HG02870 (cell line): ENCODE measurements around the gene TP53.

Experiments
- ATAC-seq: cut with Tn5 transposase; IDR thresholded peaks from one replicate; pipeline ENCODE4 v1.9.1; 2021; ENCODE audit warnings: mild to moderate bottlenecking, moderate library complexity; ENCODE audit not compliant: unreplicated experiment

The TP53 gene

GRCh38 chr17:7687072-7687907 lies at the start of gene TP53:
TP53 (minus strand) TSS chr17:7687490; CDS start chr17:7676594, 10,896 bp downstream.
- no peak for ATAC-seq

GRCh38 chr17:7732981-7733539 lies 45.8 kb upstream of the TP53 start:
- no peak for ATAC-seq

GRCh38 chr17:7729816-7730215 lies 42.5 kb upstream of the TP53 start:
- no peak for ATAC-seq

- ATAC-seq = no peak
Observed at GRCh38 chr17:7727886-7728285, 40.6 kb upstream of the TP53 start.

- ATAC-seq = no peak
Observed at GRCh38 chr17:7721612-7722011, 34.3 kb upstream of the TP53 start.

GRCh38 chr17:7720125-7720524 lies 32.8 kb upstream of the TP53 start:
- no peak for ATAC-seq

- no peak for ATAC-seq
Observed at GRCh38 chr17:7719661-7720060, 32.4 kb upstream of the TP53 start.

- ATAC-seq = no peak
Observed at GRCh38 chr17:7717756-7718350, 30.6 kb upstream of the TP53 start.

- ATAC-seq = no peak
Observed at GRCh38 chr17:7716901-7717755, 29.8 kb upstream of the TP53 start, which contains the start of gene DNAH2. DNAH2 (plus strand) TSS chr17:7717744; CDS start chr17:7719735, 1,991 bp downstream.

GRCh38 chr17:7715936-7716886 lies 28.9 kb upstream of the TP53 start:
- no peak for ATAC-seq

GRCh38 chr17:7714721-7715594 lies 27.7 kb upstream of the TP53 start:
- no peak for ATAC-seq

- no peak for ATAC-seq
Observed at GRCh38 chr17:7713782-7714181, 26.5 kb upstream of the TP53 start.

- ATAC-seq = no peak
Observed at GRCh38 chr17:7712111-7712771, 25.0 kb upstream of the TP53 start.

GRCh38 chr17:7711051-7711755 lies 23.9 kb upstream of the TP53 start:
- no peak for ATAC-seq

GRCh38 chr17:7710301-7710700 lies 23.0 kb upstream of the TP53 start:
- ATAC-seq = no peak

GRCh38 chr17:7709031-7709430 lies 21.7 kb upstream of the TP53 start:
- no peak for ATAC-seq

GRCh38 chr17:7707858-7708750 lies 20.8 kb upstream of the TP53 start:
- no peak for ATAC-seq
